PC-9 (cell line): ENCODE results near the gene MMP15.

Source experiments
- EZH2 ChIP-seq: fragments of 200-600 bp; sonication (generic); IDR thresholded peaks from 2 replicates; pipeline ENCODE4 v1.8.0; 2017; ENCODE audit warnings: antibody characterized with exemption, low read depth
- TF ChIP-seq, protein P1 (sequence below): fragments of 200-600 bp; sonication (generic); conservative IDR thresholded peaks from 2 replicates; pipeline ENCODE4 v1.6.1; 2017; ENCODE audit warnings: mixed run types, antibody characterized with exemption, mild to moderate bottlenecking, moderate library complexity

DNA sequence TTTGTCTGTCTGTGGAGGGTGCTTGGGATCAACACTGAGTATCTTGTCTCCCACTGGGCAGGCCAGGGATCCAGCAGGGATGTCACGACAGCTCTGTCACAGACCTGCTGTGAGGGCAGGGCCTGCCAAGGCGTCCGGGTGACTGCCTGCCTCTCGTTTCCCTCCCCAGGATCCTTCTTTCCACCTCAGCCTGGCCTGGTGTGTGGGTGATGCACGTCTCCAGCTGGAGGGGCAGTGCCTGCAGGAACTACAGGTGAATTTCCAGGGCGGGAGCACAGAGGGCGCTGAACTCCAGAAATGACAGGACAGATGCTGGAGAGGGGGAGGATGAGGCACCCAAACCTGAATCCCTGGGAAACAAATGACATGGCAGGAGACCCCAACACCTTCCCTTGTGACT lies 6.8 kb upstream of the MMP15 start:
- TF ChIP-seq, protein P1, sequence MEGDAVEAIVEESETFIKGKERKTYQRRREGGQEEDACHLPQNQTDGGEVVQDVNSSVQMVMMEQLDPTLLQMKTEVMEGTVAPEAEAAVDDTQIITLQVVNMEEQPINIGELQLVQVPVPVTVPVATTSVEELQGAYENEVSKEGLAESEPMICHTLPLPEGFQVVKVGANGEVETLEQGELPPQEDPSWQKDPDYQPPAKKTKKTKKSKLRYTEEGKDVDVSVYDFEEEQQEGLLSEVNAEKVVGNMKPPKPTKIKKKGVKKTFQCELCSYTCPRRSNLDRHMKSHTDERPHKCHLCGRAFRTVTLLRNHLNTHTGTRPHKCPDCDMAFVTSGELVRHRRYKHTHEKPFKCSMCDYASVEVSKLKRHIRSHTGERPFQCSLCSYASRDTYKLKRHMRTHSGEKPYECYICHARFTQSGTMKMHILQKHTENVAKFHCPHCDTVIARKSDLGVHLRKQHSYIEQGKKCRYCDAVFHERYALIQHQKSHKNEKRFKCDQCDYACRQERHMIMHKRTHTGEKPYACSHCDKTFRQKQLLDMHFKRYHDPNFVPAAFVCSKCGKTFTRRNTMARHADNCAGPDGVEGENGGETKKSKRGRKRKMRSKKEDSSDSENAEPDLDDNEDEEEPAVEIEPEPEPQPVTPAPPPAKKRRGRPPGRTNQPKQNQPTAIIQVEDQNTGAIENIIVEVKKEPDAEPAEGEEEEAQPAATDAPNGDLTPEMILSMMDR, result no peak
- no peak for TF ChIP-seq EZH2
